NB4 (cell line): ENCODE measurements around the gene COASY.
A peak's percentile ranks its signal among the peaks of the same experiment; 100 is the strongest.

Experiments
- DNase-seq: peaks from one replicate; pipeline ENCODE4 v3.0.0; 2010; ENCODE audit warnings: low read depth
- H3K4me3 ChIP-seq: one replicate; pipeline ENCODE4 v1.5.1; 2011; ENCODE audit warnings: mild to moderate bottlenecking, low read depth, low read length, moderate library complexity
- MYC ChIP-seq: IDR thresholded peaks from 2 replicates; pipeline ENCODE4 v1.6.1; 2011; ENCODE audit warnings: low read depth, low read length
- POLR2A ChIP-seq: IDR thresholded peaks from 2 replicates; pipeline ENCODE4 v1.6.1; 2011; ENCODE audit warnings: mild to moderate bottlenecking; ENCODE audit not compliant: insufficient read length; ENCODE audit errors: extremely low read depth
- TF ChIP-seq, protein P1 (sequence below): IDR thresholded peaks from one replicate; pipeline ENCODE4 v1.5.1; 2012; ENCODE audit warnings: low read depth, low read length
- TF ChIP-seq, protein P2 (sequence below): IDR thresholded peaks from 2 replicates; pipeline ENCODE4 v1.6.1; 2011; ENCODE audit warnings: low read depth, low read length

COASY gene

DNA sequence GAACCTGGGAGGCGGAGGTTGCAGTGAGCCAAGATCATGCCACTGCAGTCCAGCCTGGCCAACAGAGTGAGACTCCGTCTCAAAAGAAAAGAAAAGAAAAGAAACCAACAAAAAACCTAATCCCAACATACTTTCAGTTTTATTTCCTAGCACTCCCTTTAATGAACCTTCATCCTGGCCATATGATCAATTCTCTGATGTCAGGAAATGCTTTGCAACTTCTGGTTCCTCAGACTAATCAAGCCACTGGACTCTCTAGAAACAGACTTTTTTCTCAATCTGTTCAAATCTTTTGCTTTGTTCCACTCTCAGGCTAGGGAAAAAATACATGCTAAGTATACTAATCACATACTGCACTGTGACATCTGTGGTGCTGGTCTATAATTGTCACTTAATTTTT, 28.9 kb downstream of the COASY start:
- TF ChIP-seq, protein P1, sequence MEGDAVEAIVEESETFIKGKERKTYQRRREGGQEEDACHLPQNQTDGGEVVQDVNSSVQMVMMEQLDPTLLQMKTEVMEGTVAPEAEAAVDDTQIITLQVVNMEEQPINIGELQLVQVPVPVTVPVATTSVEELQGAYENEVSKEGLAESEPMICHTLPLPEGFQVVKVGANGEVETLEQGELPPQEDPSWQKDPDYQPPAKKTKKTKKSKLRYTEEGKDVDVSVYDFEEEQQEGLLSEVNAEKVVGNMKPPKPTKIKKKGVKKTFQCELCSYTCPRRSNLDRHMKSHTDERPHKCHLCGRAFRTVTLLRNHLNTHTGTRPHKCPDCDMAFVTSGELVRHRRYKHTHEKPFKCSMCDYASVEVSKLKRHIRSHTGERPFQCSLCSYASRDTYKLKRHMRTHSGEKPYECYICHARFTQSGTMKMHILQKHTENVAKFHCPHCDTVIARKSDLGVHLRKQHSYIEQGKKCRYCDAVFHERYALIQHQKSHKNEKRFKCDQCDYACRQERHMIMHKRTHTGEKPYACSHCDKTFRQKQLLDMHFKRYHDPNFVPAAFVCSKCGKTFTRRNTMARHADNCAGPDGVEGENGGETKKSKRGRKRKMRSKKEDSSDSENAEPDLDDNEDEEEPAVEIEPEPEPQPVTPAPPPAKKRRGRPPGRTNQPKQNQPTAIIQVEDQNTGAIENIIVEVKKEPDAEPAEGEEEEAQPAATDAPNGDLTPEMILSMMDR, result no peak
- H3K4me3 ChIP-seq, result no peak overlapping the region
- no peak for DNase-seq

GRCh38 chr17:42591411-42591810, 29.5 kb downstream of the COASY start:
- TF ChIP-seq POLR2A (no peak), MYC (no peak)
- DNase-seq, result no peak

GRCh38 chr17:42596386-42596785, 34.4 kb downstream of the COASY start:
- H3K4me3 ChIP-seq, result no peak overlapping the region
- DNase-seq, result no peak
- no peak for TF ChIP-seq MYC
- TF ChIP-seq, protein P2, sequence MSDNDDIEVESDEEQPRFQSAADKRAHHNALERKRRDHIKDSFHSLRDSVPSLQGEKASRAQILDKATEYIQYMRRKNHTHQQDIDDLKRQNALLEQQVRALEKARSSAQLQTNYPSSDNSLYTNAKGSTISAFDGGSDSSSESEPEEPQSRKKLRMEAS, result no peak
- TF ChIP-seq, protein P1, result no peak
- no peak for TF ChIP-seq POLR2A

More at GRCh38 chr17:42591411-42591810, 29.5 kb downstream of the COASY start:
- no peak overlapping the region for H3K4me3 ChIP-seq

DNA sequence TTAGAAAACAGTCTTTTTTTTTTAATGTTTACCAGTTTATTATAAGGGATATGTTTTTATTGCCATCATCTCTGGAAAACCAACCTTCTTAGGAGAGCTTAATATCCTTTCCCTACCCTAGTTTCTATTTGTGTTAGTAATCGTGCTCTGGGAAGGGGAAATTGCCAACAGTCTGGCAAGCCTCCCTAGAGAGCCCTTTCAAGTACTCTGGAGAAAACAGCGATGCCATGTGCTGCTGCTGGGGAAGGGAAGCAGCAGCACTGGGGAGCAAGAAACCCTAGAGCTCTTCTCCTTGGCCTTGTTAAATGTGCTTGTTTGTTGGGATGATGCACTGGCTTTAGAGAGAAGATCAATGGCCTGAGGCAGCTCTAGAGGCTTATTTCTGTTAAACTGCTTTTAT, 37.0 kb downstream of the COASY start:
- peak; percentile 30 for DNase-seq
- no peak for TF ChIP-seq POLR2A
- TF ChIP-seq, protein P1, result no peak
- TF ChIP-seq MYC, result no peak
- TF ChIP-seq, protein P2, result no peak
- H3K4me3 ChIP-seq, result no peak overlapping the region

- no peak for DNase-seq
- TF ChIP-seq, protein P1, result no peak
- TF ChIP-seq, protein P2, result no peak
- no peak for TF ChIP-seq MYC
- TF ChIP-seq POLR2A, result no peak
- no peak overlapping the region for H3K4me3 ChIP-seq
These were observed 41.4 kb downstream of the COASY start for GRCh38 chr17:42603318-42603717.

DNA sequence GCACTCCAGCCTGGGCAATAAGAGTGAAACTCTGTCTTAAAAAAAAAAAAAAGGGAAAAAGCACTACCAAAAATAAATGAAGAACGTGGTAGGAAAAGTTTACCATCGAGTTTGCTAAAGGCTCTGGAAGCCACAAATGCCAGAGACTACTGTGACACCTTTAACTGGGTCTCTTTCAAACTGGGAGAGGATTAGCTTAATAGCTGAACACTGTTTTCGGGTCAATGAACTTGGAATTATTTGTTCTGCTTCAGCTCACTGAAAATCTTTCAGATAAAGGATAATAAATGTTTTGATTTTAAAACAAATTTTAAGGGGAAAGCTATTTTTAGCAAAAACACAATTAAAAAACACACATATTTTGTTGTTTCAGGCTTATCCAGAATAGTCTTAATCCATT, 45.8 kb downstream of the COASY start:
- H3K4me3 ChIP-seq, result peak overlapping the region; percentile 97
- TF ChIP-seq, protein P1, result no peak
- DNase-seq, result no peak
